SKM-1 (cell line): ENCODE results near the gene COX7B2.

Experiments
- DNase-seq: peaks from one replicate; lab custom pipeline; 2025; ENCODE audit not compliant: unreplicated experiment; lab: John Stamatoyannopoulos, UW

Gene COX7B2

DNA sequence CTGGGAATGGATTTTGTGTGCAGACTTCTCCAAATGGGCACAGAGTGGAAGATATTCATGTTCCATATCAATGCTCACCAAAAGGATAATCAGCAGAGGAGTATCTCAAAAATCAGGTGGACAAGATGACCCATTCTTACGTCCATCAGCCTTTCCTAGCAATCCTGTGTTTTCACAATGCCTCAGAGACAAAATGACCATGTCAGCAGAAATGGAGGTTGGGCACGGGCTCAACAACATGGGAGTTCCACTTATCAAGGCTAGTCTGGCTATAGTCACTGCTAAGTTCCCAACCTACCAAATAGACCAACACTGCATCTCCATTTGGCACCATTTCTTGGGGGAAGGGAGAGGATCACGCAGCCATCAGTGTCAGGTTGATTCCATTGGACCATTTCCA is 179.0 kb downstream of the COX7B2 start:
- DNase-seq = no peak

DNA sequence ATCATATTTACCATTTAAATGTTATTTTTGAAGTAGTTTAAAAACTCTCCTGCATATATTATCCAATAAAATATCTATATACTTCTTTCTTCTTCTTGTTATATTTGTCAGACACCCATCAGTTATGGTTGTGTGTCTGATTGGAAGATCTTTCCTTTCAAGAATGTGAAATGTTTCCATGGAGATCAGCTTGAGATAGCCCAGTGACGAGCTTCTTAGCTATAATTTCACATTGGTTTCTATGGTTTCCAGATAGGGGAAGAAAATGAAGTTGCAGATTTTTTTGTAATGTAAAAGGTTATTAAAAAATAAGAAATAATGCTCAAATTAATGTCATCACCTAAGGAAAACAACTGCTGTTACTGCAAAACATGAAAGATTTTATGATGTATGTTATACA is 189.0 kb downstream of the COX7B2 start:
- DNase-seq = no peak

DNA sequence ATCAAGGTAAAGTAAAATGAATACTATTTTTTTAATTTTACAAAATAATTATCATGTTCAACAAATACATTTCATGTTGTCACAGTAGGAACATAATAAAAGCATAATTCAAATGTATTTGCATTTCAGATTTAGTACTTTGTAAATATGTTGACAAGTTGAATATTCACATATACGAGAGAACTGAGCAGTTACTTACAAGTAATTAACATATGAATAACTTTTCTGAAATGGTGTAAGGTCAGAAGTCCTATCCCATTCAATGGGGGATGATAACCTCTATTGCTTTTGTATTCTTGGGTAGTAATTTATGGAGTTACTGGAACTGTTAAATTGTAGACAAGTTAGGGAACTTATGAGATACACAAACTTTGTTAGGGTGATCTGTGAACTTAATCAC is 191.1 kb downstream of the COX7B2 start:
- no peak for DNase-seq

DNA sequence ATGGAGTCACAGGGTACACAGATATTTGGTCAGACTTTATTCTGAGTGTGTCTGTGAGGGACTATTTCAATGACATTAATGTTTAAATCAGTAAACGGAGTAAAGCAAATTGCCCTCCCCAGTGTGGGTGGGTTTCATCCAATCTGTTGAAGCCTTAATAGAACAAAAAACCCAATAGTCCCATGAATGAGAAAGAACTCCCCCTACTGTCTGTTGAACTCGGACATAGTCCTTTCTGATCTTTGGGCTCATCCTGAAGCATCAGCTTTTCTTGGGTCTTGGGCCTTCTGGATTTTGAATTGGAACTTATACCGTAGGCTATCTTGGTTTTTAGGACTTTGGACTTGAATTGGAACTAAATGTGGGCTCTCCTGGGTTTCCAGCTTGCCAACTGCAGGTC is 193.6 kb downstream of the COX7B2 start:
- DNase-seq = no peak

DNA sequence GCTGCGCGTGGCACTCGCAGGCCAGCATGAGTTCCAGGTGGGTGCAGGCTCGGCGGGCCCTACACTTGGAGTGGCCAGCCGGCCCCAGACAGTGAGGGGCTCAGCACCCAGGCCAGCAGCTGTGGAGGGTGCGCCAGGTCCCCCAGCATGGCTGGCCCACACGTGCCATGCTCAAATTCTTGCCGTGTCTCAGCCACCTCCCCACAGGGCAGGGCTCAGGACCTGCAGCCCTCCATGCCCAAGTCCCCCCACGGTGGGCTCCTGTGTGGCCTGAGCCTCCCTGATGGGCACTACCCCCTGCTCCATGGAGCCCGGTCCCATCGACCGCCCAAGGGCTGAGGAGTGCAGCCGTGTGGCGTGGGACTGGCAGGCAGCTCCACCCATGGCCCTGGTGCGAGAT is 210.2 kb downstream of the COX7B2 start:
- DNase-seq = no peak
